ENCODE results near the gene FOXN1.
"Not testable (repeated sequence)": the region's sequence is repeated elsewhere in the genome, so short reads cannot be mapped to it uniquely, and the experiment has no call there.

FOXN1 gene, protein sequence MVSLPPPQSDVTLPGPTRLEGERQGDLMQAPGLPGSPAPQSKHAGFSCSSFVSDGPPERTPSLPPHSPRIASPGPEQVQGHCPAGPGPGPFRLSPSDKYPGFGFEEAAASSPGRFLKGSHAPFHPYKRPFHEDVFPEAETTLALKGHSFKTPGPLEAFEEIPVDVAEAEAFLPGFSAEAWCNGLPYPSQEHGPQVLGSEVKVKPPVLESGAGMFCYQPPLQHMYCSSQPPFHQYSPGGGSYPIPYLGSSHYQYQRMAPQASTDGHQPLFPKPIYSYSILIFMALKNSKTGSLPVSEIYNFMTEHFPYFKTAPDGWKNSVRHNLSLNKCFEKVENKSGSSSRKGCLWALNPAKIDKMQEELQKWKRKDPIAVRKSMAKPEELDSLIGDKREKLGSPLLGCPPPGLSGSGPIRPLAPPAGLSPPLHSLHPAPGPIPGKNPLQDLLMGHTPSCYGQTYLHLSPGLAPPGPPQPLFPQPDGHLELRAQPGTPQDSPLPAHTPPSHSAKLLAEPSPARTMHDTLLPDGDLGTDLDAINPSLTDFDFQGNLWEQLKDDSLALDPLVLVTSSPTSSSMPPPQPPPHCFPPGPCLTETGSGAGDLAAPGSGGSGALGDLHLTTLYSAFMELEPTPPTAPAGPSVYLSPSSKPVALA

DNA sequence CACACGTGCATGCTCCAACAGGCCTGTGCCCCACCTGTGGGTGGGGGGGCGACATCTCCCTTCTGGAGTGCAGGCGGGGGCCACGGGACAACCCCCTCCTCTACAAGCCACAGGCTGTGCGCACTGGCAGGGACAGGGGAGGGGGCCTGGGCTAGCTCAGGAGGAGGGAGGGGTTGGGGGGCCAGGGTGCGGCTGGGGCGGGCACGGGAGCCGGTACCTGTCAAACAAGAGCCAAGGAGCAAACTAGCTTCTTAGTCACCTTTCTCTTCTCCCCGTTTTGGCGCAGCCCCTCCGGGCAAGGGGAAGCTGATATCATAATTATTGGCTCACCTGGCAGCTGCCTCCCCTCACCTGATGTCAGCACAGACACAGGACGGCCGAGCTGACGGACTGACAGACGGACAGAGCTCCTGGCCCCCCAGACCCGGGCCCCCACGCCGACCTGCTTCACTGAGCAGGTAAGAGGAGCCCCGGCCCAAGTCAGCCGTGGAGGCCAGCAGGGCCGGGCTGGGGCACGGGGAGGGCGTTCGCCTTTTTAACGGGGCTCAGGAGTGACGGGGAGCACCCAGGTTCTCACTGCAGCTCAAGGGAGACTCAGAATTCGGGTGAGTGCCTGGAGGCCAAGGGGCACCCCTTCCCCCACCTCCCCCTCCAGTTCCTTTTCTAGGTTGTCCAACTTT is at the start of gene FOXN1:
TSS of gene FOXN1 (plus strand) at position 363 of the 680 bp plus-strand sequence. CDS start 17,622 bp downstream, outside the sequence.
- DNase-seq = no peak

DNA sequence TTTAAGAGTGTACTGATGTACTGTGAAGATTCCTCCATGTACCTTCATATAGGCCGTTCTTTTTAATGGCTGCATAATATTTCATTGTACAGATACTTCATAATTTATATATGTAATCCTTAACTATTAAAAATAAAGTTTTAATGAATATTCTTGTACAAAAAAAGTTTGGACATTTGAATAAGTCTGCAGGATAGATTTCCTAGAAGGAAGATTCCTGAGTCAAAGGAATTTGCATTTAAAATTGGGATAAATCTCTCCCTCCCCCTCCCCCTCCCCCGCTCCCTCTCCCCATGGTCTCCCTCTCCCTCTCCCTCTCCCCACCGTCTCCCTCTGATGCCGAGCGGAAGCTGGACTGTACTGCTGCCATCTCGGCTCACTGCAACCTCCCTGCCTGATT is 48.3 kb upstream of the FOXN1 start:
- DNase-seq = no peak

DNA sequence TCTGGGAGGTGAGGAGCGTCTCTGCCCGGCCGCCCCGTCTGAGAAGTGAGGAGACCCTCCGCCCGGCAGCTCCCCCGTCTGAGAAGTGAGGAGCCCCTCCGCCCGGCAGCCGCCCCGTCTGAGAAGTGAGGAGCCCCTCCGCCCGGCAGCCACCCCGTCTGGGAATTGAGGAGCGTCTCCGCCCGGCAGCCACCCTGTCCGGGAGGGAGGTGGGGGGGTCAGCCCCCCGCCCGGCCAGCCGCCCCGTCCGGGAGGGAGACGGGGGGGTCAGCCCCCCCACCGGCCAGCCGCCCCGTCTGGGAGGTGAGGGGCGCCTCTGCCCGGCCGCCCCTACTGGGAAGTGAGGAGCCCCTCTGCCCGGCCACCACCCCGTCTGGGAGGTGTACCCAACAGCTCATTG is 47.3 kb upstream of the FOXN1 start:
- DNase-seq = not testable (repeated sequence)

DNA sequence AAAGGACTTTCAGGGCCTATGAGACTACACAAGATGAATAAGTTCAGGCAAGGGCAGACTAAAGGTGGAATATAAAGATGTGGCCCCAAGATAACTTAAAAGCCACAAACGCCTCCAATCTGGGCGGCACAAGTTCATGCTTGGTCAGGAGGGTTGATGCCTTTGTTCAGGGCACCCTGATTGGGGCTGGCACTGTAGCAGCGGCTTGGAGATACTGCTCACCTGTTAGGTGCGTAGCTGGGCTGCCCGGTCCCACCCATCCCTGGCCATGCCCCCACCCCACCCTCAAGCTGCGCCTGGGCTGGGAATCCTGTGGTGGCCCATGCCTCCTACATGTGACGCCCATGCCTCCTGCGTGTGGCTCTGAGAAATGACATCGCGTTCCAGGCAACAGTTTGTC is 45.2 kb upstream of the FOXN1 start:
- DNase-seq = no peak

DNA sequence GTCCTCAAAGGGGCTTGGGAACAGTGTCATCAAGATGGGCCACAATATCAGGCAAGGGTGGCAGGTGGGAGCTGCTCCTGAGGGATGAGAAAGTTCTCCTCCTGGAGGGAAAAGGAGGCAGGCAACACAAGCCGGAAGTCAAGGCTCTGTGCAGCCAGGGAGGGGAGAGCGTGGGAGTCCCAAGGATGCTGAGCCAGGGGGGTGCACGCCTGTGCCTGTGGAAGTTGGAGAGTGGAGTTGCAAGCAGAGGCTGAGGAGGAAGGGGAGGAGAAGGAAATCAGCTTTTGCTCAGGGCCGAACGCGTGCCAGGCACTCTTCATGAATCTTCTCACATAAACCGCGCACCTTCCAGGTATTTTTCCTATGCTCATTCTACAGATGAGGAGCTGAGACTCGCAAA is 40.1 kb upstream of the FOXN1 start:
- DNase-seq = no peak

DNA sequence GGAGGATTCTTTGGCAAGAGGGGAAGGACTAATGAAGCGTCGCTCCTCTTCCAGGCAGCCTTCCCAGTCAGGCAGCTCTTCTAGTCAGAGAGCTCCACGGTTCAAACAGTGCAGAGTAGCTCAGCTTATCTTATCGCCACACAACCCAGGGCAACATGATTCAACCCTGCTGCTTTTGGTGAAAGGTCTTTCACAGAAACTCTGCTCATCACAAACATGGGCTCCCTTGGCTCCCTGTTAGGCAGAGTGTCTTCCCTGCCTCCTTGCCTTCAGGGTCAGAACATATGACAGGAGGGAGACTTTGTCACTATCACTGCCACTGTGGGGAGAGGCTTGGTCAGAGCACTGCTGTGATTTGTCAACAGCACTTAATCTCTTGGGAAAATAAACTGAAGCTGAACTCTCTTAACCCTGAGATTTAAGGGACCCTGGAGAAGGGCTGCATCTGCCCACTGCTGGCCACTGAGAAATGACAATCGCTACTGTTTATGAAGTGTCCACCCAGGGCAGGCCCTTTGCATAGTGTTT is 39.6 kb upstream of the FOXN1 start:
- peak; percentile 57 for DNase-seq

DNA sequence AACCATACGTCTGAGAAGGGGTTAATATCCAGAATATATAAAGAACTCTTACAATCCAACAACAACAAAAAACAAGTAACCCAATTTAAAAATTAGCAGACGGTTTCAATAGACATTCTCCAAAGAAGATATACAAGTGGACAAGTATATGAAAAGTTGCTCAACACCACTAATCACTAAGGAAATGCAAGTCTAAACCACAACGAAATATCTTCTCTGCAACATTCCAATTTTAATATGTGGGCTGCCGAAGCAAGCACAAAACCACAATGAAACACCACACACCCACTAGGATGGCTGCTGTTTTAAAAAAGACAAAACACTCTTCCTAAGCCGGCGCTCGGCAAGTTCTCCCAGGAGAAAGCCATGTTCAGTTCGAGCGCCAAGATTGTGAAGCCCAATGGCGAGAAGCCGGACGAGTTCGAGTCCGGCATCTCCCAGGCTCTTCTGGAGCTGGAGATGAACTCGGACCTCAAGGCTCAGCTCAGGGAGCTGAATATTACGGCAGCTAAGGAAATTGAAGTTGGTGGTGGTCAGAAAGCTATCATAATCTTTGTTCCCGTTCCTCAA is 38.6 kb upstream of the FOXN1 start:
- DNase-seq = no peak

DNA sequence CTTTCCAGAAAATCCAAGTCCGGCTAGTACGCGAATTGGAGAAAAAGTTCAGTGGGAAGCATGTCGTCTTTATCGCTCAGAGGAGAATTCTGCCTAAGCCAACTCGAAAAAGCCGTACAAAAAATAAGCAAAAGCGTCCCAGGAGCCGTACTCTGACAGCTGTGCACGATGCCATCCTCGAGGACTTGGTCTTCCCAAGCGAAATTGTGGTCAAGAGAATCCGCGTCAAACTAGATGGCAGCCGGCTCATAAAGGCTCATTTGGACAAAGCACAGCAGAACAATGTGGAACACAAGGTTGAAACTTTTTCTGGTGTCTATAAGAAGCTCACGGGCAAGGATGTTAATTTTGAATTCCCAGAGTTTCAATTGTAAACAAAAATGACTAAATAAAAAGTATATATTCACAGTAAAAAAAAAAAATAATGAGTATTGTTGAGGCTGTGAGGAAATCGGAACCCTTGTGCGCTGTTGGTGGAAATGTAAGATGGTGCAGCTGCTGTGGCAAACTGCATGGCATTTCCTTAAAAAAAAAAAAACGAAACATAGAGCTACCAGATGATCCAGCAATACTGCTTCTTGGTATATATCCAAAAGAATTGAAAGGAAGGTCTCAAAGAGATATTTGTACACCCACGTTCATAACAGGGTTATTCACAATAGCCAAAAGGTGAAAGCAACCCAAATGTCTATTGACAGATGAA is 38.0 kb upstream of the FOXN1 start:
- not testable (repeated sequence) for DNase-seq

DNA sequence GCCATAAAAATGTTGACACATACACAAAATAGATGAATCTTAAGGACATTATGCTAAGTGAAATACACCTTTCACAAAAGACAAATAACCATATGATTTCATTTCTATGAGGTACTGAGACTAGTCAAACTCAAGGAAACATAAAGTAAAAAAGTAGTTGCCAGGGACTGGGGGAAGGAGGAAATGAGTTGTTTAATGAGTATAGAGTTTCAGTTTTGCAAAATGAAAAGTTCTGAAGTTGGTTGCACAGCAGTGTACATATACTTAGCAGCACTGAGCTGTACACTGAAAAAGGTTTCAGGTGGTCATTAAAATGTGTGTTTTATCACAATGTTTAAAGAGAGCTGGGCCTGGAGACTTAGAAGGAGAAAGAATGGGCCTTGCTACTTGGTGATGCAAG is 37.4 kb upstream of the FOXN1 start:
- DNase-seq = no peak

DNA sequence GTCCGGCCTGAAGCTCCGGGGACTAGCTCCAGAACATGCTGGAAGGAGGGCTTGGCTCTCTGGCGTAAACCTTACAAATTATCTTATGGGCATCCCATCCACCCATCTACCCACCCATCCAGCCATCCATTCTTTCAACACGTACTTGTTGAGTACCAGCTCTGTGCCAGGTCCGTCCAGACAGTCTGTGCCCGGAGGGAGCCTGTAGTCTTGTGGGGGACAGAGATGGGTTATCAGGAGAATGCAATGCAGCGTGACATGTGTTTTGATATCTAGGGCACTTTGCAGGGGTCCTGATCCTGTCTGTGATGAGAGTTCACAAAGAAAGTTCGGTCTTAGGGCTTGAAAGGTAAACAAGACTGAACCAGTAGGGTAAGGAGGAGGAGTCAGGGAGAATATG is 36.8 kb upstream of the FOXN1 start:
- no peak for DNase-seq

DNA sequence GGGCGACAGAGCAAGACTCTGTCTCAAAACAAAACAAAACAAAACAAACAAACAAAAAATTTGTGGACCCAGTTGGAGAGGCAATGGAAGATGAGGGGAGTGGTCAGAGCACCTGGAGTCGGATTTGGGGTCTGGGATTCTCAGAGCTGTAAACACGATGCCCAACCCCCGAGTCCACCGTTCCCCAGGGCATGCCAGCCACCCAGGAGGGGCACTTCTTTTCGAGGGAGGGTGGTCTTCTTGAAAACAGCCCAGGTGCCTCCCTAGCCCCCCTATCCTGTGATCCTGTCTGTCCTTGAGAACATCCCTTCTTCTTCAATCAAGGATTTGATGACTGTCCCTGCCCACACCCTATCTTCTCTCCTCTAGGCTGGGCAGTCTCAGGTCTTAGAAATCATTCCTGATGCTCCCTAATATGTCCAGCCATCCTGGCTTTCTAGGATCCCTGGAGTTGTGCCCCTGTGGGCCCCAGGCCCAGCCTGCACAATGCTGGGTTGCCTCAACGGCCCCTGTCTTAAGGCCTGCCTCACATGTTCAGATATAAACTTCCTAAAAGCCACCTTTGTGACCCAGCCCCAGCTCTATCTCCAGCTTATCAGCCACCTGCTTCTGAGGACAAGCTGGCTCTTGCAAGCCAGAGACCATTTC is 35.8 kb upstream of the FOXN1 start:
- no peak for DNase-seq

DNA sequence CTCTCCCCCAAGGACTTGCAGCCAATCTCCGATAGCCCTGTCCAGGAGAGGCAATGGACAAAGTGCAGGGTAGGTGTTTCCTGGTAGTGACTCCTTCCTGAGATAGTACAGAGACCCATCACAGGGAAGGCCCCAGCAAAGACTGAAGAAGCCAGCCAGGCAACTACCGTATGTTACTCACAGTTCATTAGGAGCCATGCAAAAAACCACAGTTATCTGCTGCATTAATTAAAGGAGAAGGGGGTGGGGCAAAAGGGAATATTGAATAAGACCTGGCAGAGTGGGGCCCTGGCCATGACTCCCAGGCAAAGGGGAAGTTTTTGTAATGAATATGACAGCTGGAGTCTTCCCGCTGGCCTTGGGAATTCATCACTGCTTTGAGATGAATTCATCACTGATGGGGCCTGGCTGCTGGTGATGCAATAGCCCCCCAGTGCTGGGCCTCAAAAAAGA is 35.2 kb upstream of the FOXN1 start:
- peak; percentile 68 for DNase-seq

DNA sequence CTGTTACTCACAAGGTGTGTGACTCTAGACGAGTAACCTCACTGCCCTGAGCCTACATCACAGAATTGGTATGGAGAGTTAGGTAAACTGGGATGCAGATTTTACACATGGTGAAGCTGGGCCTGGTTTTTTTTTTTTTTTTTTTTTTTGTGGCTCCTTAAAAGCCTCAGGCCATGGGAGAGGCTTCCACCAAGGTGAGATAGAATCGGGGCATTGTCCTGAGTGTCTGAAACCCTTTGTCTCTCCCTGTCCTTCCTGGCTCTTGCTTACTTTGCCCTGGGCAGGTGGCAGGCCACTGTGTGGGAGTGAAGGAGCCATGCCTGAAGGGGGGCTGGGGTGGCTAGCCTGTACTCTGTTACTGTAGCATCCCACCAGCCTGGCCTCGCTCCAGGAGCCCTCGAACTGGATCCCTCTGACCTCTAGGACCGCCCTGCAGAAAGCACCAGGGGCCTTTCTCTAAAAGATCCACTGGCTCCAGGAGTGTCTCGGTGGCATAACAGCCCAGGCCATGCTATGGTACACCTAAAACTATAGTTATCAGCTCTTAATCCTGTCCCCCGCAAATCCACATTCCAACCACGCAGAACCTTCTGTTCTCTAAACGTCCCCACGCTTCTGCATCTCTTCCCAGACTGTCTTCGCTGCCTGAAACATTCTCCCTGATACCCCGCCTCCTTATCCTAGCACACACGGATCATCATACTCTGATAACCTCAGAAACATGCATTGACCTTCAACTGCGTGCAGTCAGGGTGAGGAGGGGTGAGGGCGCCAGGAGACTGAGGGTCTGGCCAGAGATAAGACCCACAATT is 34.4 kb upstream of the FOXN1 start:
- peak; percentile 84 for DNase-seq

DNA sequence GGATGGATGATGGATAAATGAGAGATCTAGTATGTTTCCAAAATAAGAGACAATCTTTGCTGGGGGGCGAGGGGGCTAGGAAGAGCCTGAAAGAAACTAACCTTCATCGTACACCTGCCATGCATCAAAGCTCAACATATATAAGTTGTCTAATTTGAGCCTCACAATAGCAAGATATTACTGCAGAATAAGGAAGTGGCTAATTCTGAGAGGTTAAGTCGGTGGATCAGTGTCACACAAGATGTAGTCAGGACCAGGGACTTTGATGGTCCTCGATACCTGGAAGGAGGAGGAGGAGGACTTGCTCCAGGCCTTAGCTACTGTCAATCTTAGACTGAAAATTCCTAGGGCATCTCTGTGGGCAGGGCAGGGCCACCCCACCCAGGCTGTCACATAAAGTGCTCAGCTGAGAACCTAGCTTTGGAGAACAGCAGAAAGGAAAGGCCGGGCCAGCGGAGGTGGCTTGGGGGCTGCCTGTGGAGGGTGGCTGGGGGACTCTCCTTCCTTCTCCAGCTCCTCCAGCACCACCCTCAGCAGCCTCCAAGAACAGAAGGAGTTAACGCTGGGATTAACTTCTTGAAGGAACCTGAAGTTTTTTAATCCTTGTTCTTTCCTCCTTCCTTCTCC is 33.2 kb upstream of the FOXN1 start:
- DNase-seq = no peak

DNA sequence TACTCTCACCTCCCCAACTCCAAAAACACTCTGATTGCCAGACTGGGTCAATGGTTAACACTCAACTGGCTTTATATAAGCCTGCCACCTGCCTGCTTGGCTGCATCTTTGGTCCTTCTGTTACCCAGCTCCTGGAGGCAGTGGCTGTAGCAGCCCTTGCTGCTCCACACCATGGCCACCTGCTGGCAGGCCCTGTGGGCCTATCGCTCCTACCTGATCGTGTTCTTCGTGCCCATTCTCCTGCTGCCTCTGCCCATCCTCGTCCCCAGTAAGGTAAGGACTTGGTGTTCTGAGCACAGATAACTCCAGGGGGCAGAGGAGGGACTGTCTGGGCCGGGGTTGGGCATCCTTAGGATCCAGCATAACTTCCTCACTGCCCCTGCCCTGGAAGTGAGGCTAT is 32.6 kb upstream of the FOXN1 start, which contains the start of gene SLC13A2:
TSS of gene SLC13A2 (plus strand) at position 103 of the 400 bp plus-strand sequence. CDS start at position 172, 69 bp downstream.
- DNase-seq = no peak

DNA sequence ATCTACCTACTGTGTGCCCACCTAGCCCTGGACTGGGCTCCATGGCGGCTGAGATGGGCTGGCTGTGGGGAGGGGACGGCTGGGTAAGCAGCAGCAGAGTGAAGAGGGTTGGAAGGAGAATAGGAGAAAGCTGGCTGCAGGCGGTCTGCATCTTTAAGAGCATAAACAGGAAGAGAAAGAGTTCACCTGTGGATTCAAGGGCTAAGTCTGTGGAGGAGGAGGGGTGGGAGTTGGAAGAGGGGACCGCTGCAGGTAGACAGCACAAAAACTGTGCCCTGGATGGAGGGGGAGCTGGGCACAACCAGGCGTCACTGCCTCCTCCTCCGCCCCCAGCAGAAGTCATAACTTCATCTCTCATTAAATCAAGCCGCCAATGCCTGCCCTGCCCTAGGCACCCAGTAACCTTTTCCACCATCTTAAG is 32.0 kb upstream of the FOXN1 start:
- no peak for DNase-seq

DNA sequence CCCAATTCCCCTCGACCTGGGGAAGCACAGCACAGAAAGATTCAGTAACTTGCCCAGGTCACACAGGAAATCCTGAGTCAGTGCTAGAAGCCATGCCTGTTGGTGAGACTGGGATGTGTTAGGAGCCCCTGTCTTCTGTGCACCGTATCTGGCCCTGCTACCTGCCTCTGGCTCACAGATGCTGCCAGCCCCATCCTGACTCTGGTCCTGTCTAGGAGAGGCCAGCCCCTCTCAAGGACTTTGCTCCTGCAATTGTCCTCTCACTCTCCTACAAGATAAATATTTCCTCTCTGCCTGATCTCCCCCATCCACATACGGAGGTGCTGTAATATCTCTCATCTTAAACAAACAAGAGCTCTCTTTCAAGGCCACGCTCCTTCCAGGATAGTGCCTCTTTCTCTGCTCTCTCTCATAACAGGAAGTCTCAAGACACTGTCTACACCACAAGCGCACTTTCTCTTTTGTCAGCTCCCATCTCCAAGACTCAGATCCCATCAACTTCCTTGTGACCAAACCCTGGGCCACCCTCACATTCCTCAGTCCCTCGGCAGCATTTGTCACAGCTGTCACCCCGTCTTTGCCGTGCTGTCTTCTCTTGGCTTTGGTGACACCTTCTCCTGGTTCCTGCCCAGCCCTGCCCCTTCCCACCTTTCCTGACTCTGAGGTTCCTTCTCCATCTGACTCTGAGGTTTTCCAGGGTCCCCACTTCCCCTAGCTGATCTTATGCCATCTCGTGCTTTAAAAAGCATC is 30.8 kb upstream of the FOXN1 start:
- peak; percentile 51 for DNase-seq

DNA sequence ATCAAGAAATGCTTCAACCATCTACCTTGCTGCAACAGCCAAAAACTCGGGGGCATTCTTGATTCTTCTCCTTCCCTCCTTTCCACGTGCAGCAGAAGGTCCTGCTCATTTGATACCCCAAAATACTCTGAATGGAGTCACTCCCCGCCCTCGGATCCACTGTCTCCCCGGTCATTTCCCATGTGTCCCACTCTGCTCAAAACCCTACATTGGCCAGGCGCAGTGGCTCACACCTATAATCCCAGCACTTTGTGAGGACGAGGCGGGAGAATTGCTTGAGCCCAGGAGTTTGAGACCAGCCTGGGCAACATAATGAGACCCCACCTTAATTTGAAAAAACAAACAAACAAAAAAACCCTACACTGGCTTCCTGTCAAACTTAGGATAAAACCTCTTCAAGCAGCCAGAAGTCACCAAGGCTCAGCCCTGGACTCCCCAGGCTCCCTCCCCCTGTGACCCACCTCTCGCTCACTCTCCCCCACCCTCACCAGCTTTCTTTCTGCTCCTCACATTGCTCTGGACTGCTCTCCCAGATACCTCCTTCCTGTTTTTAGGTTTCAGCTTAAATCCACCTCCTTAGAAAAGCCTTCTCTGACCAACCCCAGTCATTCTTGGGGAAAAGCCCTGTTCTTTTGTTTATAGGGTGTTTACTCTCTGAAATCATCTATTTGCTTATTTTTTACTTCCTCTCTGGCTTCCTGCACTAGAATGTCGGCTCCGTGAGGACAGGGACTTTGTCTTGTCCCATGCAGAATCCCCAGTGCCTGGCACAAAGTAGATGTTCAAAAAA is 29.9 kb upstream of the FOXN1 start:
- peak; percentile 43 for DNase-seq

DNA sequence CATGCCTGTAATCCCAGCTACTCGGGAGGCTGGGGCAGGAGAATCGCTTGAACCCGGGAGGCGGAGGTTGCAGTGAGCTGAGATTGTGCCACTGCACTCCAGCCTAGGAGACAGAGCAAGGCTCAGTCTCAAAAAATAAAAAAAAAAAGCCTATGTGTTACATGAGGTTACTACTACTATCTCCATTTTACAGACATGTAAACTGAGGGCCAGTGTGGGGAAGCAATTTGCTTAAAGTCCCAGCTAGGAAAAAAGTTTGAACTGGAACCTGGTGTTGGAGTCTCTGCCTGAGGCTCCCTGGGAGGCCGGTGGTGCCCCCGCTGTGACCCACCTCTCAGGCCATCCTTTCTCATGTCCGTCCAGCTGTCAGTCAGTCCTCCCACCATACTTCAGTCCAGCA is 28.2 kb upstream of the FOXN1 start:
- no peak for DNase-seq
